Vagina (tissue), 2 donors: ENCODE measurements around the gene NUDCD2. TPM values are rescaled to one million over a fixed set of nuclear protein-coding genes. Genes with fewer than 3 reads are reported as not detected.
A peak's percentile ranks its signal among the peaks of the same experiment; 100 is the strongest.

Experiments
- DNase-seq, 2 donors: peaks; one replicate each; pipeline ENCODE4 v3.0.0-alpha.2; 2017; ENCODE audit errors: extremely low spot score in 2 of 2
- H3K27ac ChIP-seq: fragments of 200-600 bp; sonication (generic); one replicate; pipeline ENCODE4 v1.5.1; 2019
- H3K27me3 ChIP-seq: fragments of 200-600 bp; sonication (generic); one replicate; pipeline ENCODE4 v1.5.1; 2019
- H3K36me3 ChIP-seq, 2 donors: fragments of 200-600 bp; sonication (generic); one replicate each; pipeline ENCODE4 v1.5.1; 2017 to 2019
- H3K4me1 ChIP-seq: fragments of 200-600 bp; sonication (generic); one replicate; pipeline ENCODE4 v1.5.1; 2019
- H3K4me3 ChIP-seq, 2 donors: fragments of 200-600 bp; sonication (generic); 1 replicate in 1 of 2; 2 replicates in 1 of 2; pipeline ENCODE4 v1.5.1; 2016 to 2019
- H3K9me3 ChIP-seq: fragments of 200-600 bp; sonication (generic); one replicate; pipeline ENCODE4 v1.5.1; 2019
- CTCF ChIP-seq, 3 experiments: fragments of 450-650 bp in 2 of 3; fragments of 200-600 bp in 1 of 3; sonication (generic) in 1 of 3; IDR thresholded peaks; one replicate each; pipeline ENCODE4 v1.5.1; 2017 to 2019; ENCODE audit warnings: antibody characterized with exemption in 3 of 3, mild to moderate bottlenecking in 2 of 3, moderate library complexity in 2 of 3
- POLR2A ChIP-seq, 2 donors: fragments of 450-650 bp; IDR thresholded peaks; one replicate each; pipeline ENCODE4 v1.6.1; 2017; ENCODE audit warnings: antibody characterized with exemption in 2 of 2, mild to moderate bottlenecking in 2 of 2, moderate library complexity in 2 of 2
- POLR2AphosphoS5 ChIP-seq, 2 donors: sonication (generic); formaldehyde crosslinking; IDR thresholded peaks; one replicate each; pipeline ENCODE4 v1.9.0; 2017; ENCODE audit warnings: antibody characterized with exemption in 2 of 2, mild to moderate bottlenecking in 2 of 2, low read depth in 1 of 2; ENCODE audit not compliant: insufficient read depth in 1 of 2
- intact Hi-C: fragments of 100-400 bp; cut with DNase I; formaldehyde crosslinking; loops from one replicate; pipeline ENCODE4 v1.15.1; 2023
- total RNA-seq: library from RNA; depleted of rRNA; stranded (reverse); fragments of >200 nt; gene quantifications from one replicate; pipeline ENCODE4 v1.2.3, GENCODE V29; 2016

NUDCD2 gene
- total RNA-seq, 1 donor from 2014 or later, result 4.4 TPM

- intact Hi-C loops, result no loop called here
- peaks cover 5% of the 10 kb centered on the region for H3K4me1 ChIP-seq
- no peak for DNase-seq
- H3K27ac ChIP-seq, result no peak overlapping the region
- no peak for TF ChIP-seq POLR2A (IDR thresholded peaks at IDR 0.05)
- TF ChIP-seq POLR2AphosphoS5 (IDR thresholded peaks at IDR 0.05; ENCODE audit: insufficient read depth in 1 of 2, low read depth in 1 of 2), result no peak
- no peak for TF ChIP-seq CTCF (IDR thresholded peaks at IDR 0.05)
- H3K4me3 ChIP-seq, result no peak overlapping the region
- H3K27me3 ChIP-seq, result no peaks in the 10 kb centered on the region
- H3K36me3 ChIP-seq, result no peaks in the 10 kb centered on the region
- no peaks in the 10 kb centered on the region for H3K9me3 ChIP-seq
Measured at GRCh38 chr5:163410505-163410904, 49.4 kb downstream of the NUDCD2 start.

GRCh38 chr5:163409384-163409783 lies 50.5 kb downstream of the NUDCD2 start:
- intact Hi-C loops, result no loop called here
- Histone ChIP-seq H3K27me3 (no peaks in the 10 kb centered on the region), H3K27ac (no peak overlapping the region), H3K4me1 (peaks cover 5% of the 10 kb centered on the region), H3K36me3 (no peaks in the 10 kb centered on the region), H3K9me3 (no peaks in the 10 kb centered on the region), H3K4me3 (no peak overlapping the region)
- no peak for DNase-seq
- TF ChIP-seq CTCF (IDR thresholded peaks at IDR 0.05), result no peak
- TF ChIP-seq POLR2AphosphoS5 (IDR thresholded peaks at IDR 0.05; ENCODE audit: insufficient read depth in 1 of 2, low read depth in 1 of 2), result no peak
- TF ChIP-seq POLR2A (IDR thresholded peaks at IDR 0.05), result no peak

- Histone ChIP-seq H3K9me3 (no peaks in the 10 kb centered on the region), H3K4me3 (peak overlapping the region in 1 of 2 donors; percentile 19), H3K4me1 (peaks cover 5% of the 10 kb centered on the region), H3K27ac (no peak overlapping the region), H3K27me3 (no peaks in the 10 kb centered on the region), H3K36me3 (no peaks in the 10 kb centered on the region)
- TF ChIP-seq CTCF (IDR thresholded peaks at IDR 0.05) (peak; percentile 55 to 78 (median 74)), POLR2A (IDR thresholded peaks at IDR 0.05) (no peak), POLR2AphosphoS5 (IDR thresholded peaks at IDR 0.05; ENCODE audit: insufficient read depth in 1 of 2, low read depth in 1 of 2) (no peak)
- intact Hi-C loops, result no loop called here
- no peak for DNase-seq
Measured at GRCh38 chr5:163408311-163408923, 51.5 kb downstream of the NUDCD2 start.

GRCh38 chr5:163407034-163407655 lies 52.8 kb downstream of the NUDCD2 start:
- no peak for TF ChIP-seq POLR2A (IDR thresholded peaks at IDR 0.05)
- TF ChIP-seq CTCF (IDR thresholded peaks at IDR 0.05), result no peak
- TF ChIP-seq POLR2AphosphoS5 (IDR thresholded peaks at IDR 0.05; ENCODE audit: insufficient read depth in 1 of 2, low read depth in 1 of 2), result no peak
- no peak for DNase-seq
- no peak overlapping the region for H3K27ac ChIP-seq

More at GRCh38 chr5:163407034-163407655, 52.8 kb downstream of the NUDCD2 start:
- H3K4me1 ChIP-seq, result peaks cover 5% of the 10 kb centered on the region
- H3K36me3 ChIP-seq, result no peaks in the 10 kb centered on the region
- H3K27me3 ChIP-seq, result no peaks in the 10 kb centered on the region
- H3K4me3 ChIP-seq, result no peak overlapping the region
- intact Hi-C loops, result no loop called here
- no peaks in the 10 kb centered on the region for H3K9me3 ChIP-seq
